Activated naive CD8-positive, alpha-beta T cell treated with anti-CD3 and anti-CD28 coated beads, Interleukin-2, amount 50 U/mL, for 16 hours (primary cell): ENCODE data around the gene CYSLTR2.

Experiments
- DNase-seq: peaks from one replicate; pipeline ENCODE4 v3.0.0-alpha.2; 2020; ENCODE audit warnings: low read depth, low spot score

CYSLTR2 gene

DNA sequence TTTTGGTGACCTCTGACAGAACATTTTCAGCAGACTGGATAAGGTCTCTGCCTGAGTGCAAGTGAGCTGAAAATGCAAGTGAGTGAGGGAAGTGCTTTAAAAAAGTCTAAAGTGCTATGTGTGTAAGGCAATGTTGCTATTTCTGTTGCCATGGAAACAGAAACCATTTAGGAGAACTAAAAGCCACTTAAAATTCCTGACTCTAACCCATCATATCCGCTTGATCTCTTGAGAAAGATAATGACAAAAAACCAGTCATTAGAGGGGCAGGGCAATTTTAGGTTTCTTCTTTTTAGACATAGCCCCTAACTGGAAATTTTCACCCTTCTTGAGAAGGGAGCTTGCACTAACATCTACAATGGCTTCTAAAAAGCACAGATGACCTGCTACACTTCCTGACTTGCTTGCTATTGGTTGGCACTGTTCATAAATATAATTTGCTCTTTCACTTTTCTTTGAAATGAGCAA, at the start of gene CYSLTR2:
TSS of gene CYSLTR2 (plus strand) at position 458 of the 468 bp plus-strand sequence. CDS start 52,889 bp downstream, outside the sequence.
- no peak for DNase-seq

GRCh38 chr13:48615049-48615448, 38.7 kb upstream of the CYSLTR2 start:
- DNase-seq = no peak

DNA sequence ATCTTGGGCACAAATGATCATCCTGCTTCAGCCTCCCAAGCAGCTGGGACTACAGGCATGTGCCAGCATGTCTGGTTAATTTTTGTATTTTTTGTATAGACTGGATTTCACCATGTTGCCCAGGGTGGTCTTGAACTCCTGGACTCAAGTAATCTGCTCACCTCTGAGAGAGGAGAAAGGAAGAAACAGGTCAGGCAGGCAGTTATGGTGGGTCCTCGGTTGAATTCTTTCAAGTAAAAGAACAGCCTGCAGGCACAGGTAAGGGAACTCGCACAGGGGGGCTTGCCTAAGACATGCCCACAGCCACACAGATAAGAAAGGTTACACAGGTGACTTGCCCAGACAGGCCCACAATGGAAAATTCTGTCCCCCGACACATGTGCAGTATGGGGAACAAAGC, 34.8 kb upstream of the CYSLTR2 start:
- no peak for DNase-seq

DNA sequence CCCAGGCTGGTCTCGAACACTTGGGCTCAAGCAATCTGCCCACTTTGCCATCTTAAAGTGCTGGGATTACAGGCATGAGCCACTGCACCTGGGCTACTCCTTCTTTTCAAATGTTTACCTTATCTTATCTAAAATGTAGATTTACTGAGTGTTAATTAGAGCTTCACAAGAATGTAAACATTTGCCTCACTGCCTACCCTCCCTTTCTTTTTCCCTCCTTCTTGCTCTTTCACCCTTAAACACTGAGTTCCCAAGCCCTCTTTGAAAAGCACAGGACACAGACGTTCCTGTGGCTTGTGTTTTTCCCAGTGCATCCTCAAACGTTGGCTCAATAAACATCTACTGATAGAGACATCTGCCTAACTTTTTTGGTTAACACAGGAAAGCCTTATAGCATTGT, 32.7 kb upstream of the CYSLTR2 start:
- DNase-seq = no peak

- DNase-seq = no peak
These were observed 29.7 kb upstream of the CYSLTR2 start for GRCh38 chr13:48624016-48624415.

GRCh38 chr13:48624858-48625257, 28.9 kb upstream of the CYSLTR2 start:
- DNase-seq = no peak

- no peak for DNase-seq
These were observed 28.2 kb upstream of the CYSLTR2 start for GRCh38 chr13:48625413-48626076.

GRCh38 chr13:48626077-48626449, 27.7 kb upstream of the CYSLTR2 start:
- no peak for DNase-seq

DNA sequence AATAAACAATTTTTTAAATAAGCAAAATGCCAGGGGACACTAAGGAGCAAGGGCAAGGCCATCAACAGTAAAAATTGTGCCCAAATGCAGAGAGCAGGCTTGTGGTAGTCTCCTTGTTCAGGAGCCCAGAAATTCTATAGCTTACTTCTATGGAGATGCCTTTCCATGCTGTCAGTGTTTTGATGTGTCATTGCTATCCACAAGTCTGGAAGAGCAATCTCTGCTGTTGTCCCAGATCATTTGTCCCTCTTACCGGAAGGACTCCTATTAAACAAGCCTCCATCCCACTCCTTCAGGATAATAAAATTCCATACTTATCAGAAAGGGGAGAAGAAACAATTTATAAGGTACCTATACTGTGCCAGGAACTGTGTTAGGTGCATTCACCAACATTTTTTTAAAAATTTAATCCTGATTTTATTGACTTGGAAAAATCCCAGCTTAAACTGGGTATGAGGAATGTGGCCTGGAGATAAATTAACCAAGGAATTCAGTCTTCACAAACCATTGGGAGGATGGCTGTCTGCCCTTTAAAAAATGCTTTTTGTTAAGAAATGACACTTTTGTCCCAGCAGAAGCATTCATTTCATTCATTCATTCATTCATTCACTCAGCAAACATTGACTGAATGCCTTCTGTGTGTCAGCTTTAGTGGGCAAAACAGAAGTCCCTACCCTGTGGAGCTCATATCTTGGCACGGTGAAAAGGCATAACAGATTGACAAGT, 26.8 kb upstream of the CYSLTR2 start:
- no peak for DNase-seq

DNA sequence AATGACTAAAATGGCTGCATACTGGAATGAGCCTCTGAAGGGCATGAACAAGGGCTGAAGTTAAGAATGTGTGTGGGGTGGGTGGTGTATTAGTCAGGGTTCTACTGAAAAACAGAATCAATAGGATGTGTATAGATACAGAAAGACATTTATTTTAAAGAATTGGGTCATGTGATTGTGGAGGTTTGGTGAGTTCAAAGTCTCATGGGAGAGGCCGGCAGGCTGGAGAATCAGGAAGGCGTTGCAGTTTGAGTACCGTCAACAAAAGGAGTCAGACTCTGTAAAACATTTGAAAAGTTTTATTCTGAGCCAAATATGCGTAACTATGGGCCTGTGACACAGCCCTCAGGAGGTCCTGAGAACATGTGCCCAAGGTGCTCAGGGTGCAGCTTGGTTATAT, 24.5 kb upstream of the CYSLTR2 start:
- DNase-seq = no peak

DNA sequence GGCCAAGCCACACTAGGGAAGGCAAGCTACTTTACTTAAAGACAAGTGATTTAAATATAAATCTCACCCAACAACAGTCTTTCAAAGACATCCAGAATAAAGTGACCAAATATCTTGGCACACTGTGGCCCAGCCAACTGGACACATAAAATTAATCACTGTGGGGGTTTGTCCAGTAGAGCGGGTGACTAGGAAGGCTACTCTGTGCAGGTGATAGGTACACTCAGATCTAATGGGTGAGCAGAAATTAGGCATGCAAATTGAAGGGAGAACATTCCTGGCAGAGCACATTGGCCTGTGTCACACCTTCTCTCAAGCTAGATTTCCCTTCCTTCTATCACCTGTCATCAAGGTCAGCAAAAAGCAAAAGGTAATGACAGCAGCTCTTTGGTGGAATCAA, 23.4 kb upstream of the CYSLTR2 start:
- no peak for DNase-seq

DNA sequence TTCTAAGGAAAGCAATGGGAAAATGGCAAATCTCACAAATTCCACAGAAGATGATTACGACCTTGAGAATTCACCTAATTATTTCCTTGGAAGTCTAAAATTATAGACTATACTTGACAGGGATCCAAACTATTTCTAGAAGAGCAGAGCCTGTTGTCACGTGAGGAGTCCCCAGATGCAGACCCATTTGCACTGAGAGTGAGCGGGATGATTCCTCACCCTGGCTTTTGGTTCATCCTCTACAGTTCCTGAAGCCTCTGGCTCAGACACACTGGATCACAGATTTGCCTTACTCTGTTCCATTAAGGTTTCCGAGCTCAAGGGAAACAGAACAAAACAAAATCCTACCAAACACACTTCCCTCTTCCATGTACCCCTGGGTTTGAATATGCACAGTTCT, 23.0 kb upstream of the CYSLTR2 start:
- DNase-seq = no peak

DNA sequence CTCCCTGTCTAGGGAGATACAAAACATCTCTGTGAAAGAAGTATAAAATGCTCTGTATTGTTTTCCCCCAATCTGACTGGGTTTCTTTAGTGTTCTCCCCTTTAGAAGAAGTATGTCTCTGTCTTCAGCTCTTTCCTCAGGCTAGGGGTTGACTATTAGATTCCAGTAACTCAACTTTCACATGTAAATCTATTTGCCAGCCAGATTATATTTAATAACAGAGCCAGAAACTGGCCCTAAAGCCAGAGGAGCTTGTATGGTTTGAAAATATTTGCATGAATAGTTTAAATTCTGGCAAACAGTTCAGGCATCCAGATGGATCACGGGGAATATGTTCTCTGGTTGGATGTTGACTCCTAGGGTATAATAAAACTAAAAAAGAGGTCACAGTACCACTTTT, 22.3 kb upstream of the CYSLTR2 start:
- no peak for DNase-seq

- no peak for DNase-seq
These were observed 20.0 kb upstream of the CYSLTR2 start for GRCh38 chr13:48633700-48634099.

- DNase-seq = no peak
These were observed 19.1 kb upstream of the CYSLTR2 start for GRCh38 chr13:48634636-48635035.

- DNase-seq = no peak
These were observed 18.3 kb upstream of the CYSLTR2 start for GRCh38 chr13:48635478-48635877.

DNA sequence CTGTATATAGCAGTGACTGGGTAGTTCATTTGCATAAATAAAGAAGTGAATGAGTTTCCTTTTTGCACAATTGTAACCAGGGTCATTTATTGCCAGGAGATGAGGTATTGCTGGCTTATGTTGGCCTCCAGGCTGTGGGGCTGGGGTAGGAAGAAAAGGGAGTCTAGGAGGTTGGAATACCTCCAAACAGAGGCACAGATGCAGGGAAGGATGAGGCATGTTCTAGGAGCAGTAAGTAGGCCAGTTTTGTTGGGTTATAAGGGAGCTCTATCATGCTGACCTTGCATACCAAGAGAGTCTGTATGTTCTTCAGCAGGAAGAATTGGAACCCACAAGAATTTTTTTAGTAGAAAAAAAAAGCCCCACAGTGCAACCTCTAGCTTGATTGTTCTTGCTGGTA, 17.2 kb upstream of the CYSLTR2 start:
- DNase-seq = no peak

DNA sequence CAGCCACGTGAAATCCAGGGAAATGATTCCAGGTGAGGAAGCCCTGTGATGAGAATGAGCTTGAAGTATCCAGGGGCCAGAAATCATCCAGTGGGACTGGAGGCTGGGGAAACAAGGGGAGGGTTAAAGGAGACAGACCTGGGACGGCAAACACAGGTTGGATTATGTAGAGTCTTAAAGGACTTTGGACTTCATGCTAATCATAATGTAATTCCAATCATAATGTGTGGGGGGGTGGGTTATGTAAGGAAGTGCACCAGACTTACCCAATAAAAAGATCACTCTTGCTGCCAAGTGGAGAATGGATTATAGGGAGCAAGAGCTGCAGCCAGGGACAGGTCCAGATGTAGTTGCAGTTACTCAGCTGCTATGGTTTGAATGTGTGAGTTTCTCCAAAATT, 16.1 kb upstream of the CYSLTR2 start:
- DNase-seq = no peak

- DNase-seq = no peak
These were observed 13.0 kb upstream of the CYSLTR2 start for GRCh38 chr13:48640767-48641166.

DNA sequence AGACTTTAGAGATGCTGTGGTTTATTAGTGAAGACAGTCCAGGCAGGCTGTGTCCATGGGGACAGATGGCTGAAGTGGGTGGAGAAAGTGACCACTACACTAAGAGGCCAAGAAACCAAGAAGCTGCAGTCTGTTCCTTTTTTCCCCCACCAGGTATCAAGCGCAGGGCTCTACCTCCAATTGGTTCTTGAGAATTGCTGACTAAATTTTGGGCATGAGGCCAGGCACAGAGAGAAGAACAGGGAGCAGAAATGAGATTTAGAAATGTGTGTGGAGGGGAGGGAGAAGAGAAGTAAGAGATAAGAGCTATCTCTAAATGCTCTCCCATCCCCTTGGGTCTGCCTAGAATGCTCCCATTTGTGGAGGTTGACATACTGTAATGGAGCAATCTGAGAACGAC, 12.3 kb upstream of the CYSLTR2 start:
- no peak for DNase-seq

- DNase-seq = no peak
These were observed 11.7 kb upstream of the CYSLTR2 start for GRCh38 chr13:48642061-48642460.

GRCh38 chr13:48643159-48643558, 10.6 kb upstream of the CYSLTR2 start:
- no peak for DNase-seq

DNA sequence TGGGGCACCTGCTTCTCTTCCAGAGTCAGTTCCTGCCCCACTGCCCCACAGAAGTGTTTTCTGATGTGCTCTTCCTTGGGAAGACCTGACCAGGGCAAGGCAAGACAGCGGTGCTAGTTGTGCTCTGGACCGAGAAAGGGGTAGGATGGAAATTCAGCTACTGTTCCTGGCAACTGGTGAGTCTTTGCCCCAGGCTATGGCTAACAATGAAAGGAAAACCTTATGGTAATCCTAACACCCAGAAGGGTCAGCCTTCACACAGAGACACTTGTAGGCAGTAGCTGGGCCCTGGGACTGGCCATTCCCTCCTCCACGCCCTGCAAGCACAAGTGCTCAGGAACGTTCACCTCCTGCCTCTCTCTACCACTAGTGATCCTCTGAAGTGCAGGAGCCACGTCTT, 9.6 kb upstream of the CYSLTR2 start:
- no peak for DNase-seq
